Heart right ventricle (tissue), 16 donors: ENCODE results near the gene PRSS50. TPM values are rescaled to one million over a fixed set of nuclear protein-coding genes. Genes with fewer than 3 reads are reported as not detected.
"Not testable (repeated sequence)": the region's sequence is repeated elsewhere in the genome, so short reads cannot be mapped to it uniquely, and the experiment has no call there.

ENCODE experiments used
- ATAC-seq, 8 donors: fragments of 200-7000 bp; cut with Tn5 transposase; one replicate each; pipeline ENCODE4 v1.9.1; 2020; ENCODE audit warnings: mild to moderate bottlenecking in 8 of 8, moderate library complexity in 8 of 8, moderate number of reproducible peaks in 1 of 8
- DNase-seq, 2 donors: peaks; one replicate each; pipeline ENCODE4 v3.0.0-alpha.2; 2020
- H3K27ac ChIP-seq, 10 donors: fragments of 200-600 bp; sonication (generic) in 2 of 10; one replicate each; pipeline versions ENCODE4 v1.5.0 to v1.8.0; 2020 to 2022; ENCODE audit warnings: mild to moderate bottlenecking in 3 of 10
- H3K27me3 ChIP-seq, 7 donors: fragments of 200-600 bp; one replicate each; pipeline ENCODE4 v1.8.0; 2021 to 2022; ENCODE audit warnings: mild to moderate bottlenecking in 2 of 7
- H3K36me3 ChIP-seq, 9 donors: fragments of 200-600 bp; sonication (generic) in 1 of 9; one replicate each; pipeline versions ENCODE4 v1.5.0 to v1.8.0; 2020 to 2022; ENCODE audit warnings: mild to moderate bottlenecking in 2 of 9
- H3K4me1 ChIP-seq, 9 donors: fragments of 200-600 bp; sonication (generic) in 1 of 9; one replicate each; pipeline versions ENCODE4 v1.5.0 to v1.8.0; 2020 to 2022; ENCODE audit warnings: mild to moderate bottlenecking in 4 of 9
- H3K4me3 ChIP-seq, 10 donors: fragments of 200-600 bp; sonication (generic) in 2 of 10; one replicate each; pipeline versions ENCODE4 v1.5.0 to v1.8.0; 2020 to 2022; ENCODE audit warnings: mild to moderate bottlenecking in 7 of 10, moderate library complexity in 2 of 10
- H3K9me3 ChIP-seq, 11 donors: fragments of 200-600 bp in 10 of 11; sonication (generic) in 2 of 11; one replicate each; pipeline versions ENCODE4 v1.5.0 to v1.8.0; 2013 to 2022; ENCODE audit warnings: mild to moderate bottlenecking in 2 of 11, control low read depth in 1 of 11, moderate library complexity in 1 of 11
- CTCF ChIP-seq, 9 donors: fragments of 200-600 bp; sonication (generic) in 2 of 9; IDR thresholded peaks; one replicate each; pipeline versions ENCODE4 v1.5.0 to v1.8.0; 2021 to 2022; ENCODE audit warnings: antibody characterized with exemption in 9 of 9, mild to moderate bottlenecking in 5 of 9, moderate library complexity in 1 of 9
- WGBS, 2 donors: extraction: QIAGEN DNeasy Blood & Tissue Kit; methylation state at CpG; one replicate each; pipeline ENCODE4 v1.1.7; 2013; ENCODE audit warnings: inconsistent platforms in 1 of 2; 5-methylcytosine and 5-hydroxymethylcytosine counted together
- intact Hi-C, 10 donors: fragments of 100-400 bp; cut with DNase I; formaldehyde crosslinking; loops; one replicate each; pipeline versions ENCODE4 v1.11.1 to v1.14.2; 2022
- polyA plus RNA-seq, 2 donors: library from polyadenylated mRNA; stranded (reverse); fragments of 200-250 nt; gene quantifications; one replicate each; pipeline ENCODE4 v1.2.3, GENCODE V29; 2013
- total RNA-seq, 10 donors: library from RNA; stranded (reverse); fragmentation: NEBNext Ultra II Directional in 3 of 10; extraction: Animal tissue kit (Norgen Biotek cat#: 25700) in 3 of 10; gene quantifications; one replicate each; pipeline versions ENCODE4 v1.2.1 to v1.2.4, GENCODE V29; 2021 to 2023
- donor health status: Arrhythmogenic right ventricular cardiomyopathy.
- donor health status: ischemic (EF 13 %, LVEDD 7.1; RV severe dilation, severe dysfunction).
- donor health status: healthy with polysubstance abuse.
- donor health status: DM: no; HTN: yes; CAD: no.
- donor health status: DM: no; HTN: no; CAD: no.
- donor health status: ischemic (EF 25% LVEDD 6.9; RV normal size, moderate dysfunction).
- donor health status: ischemic (EF 25% LVEDD 5.7; RV mildly dilated, moderate dysfunction).
- donor health status: healthy.
- donor health status: DM: yes; HTN: yes; CAD: no.
- donor health status: Ischemic cardiomyopathy.
- donor health status: ischemic (EF 35%, LVEDD 5.7; RV mildly dilated, moderate dysfunction).
- donor health status: nonischemic (EF 11% LVEDD 7.7; RV severe dilation, severe dysfunction).
- donor health status: DM: yes; HTN: yes; CAD: no.
- donor health status: PGD.
- donor health status: ischemic (EF 29% LVEDD 5.4; RV normal size, mild dysfunction).
- donor health status: nonischemic (EF 23%, LVEDD 6.1; RV moderate dilation, normal function).

PRSS50 gene
- total and polyA plus RNA-seq, 12 donors = 0.09 to 0.88 (median 0.31) TPM; not detected in 2

DNA sequence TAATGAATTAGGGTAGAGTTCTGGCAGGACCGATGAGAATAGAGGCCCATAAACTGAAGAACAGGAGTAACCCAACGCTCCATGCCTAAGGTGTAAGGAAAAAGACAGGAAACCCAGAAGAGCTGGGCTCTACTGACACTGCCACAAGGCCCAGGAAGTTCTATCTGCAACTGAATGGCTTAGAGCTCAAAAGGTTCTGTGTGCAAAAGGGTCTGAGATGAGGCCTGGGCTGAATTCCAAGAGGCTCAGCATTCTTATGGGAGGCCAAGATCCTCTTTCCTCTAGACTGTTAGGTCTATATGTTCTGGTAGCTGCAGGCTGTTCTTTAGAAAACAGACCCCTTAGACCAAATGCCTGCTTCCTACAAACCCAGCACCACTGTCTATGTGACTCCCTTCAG, 30.5 kb upstream of the PRSS50 start:
- DNase-seq = no peak
- Histone ChIP-seq H3K4me1 (no peaks in the 10 kb centered on the region), H3K27ac (no peak overlapping the region), H3K27me3 (peaks cover 0 to 4% (median 0%) of the 10 kb centered on the region in 7 donors), H3K9me3 (no peaks in the 10 kb centered on the region), H3K36me3 (no peaks in the 10 kb centered on the region), H3K4me3 (no peak overlapping the region)
- 87 to 92% methylated on average over 2 of the region's 2 CpGs for WGBS, 2 donors
- no peak for ATAC-seq
- TF ChIP-seq CTCF (IDR thresholded peaks at IDR 0.05) = no peak
- intact Hi-C loops = no loop called here

- ATAC-seq (no peak), DNase-seq (no peak)
- no peaks in the 10 kb centered on the region for H3K9me3 ChIP-seq
- H3K4me1 ChIP-seq = no peaks in the 10 kb centered on the region
- intact Hi-C loops = no loop called here
- H3K27me3 ChIP-seq = peaks cover 0 to 4% (median 0%) of the 10 kb centered on the region in 7 donors
- no peak for TF ChIP-seq CTCF (IDR thresholded peaks at IDR 0.05)
- H3K4me3 ChIP-seq = no peak overlapping the region
- H3K36me3 ChIP-seq = no peaks in the 10 kb centered on the region
- H3K27ac ChIP-seq = no peak overlapping the region
Measured at GRCh38 chr3:46746711-46747110, 29.0 kb upstream of the PRSS50 start.

- no peaks in the 10 kb centered on the region for H3K4me1 ChIP-seq
- TF ChIP-seq CTCF (IDR thresholded peaks at IDR 0.05) = no peak
- ATAC-seq (peak in 1 of 8 donors; percentile 53), DNase-seq (no peak)
- peaks cover 0 to 7% (median 0%) of the 10 kb centered on the region in 11 donors for H3K9me3 ChIP-seq
- H3K27ac ChIP-seq = no peak overlapping the region
- H3K4me3 ChIP-seq = no peak overlapping the region
- no peaks in the 10 kb centered on the region for H3K36me3 ChIP-seq
- 76% methylated on average over 12 of the region's 12 CpGs for WGBS, 2 donors
- intact Hi-C loops = no loop called here
- H3K27me3 ChIP-seq = no peaks in the 10 kb centered on the region
Measured at GRCh38 chr3:46742992-46743585, 25.4 kb upstream of the PRSS50 start.

DNA sequence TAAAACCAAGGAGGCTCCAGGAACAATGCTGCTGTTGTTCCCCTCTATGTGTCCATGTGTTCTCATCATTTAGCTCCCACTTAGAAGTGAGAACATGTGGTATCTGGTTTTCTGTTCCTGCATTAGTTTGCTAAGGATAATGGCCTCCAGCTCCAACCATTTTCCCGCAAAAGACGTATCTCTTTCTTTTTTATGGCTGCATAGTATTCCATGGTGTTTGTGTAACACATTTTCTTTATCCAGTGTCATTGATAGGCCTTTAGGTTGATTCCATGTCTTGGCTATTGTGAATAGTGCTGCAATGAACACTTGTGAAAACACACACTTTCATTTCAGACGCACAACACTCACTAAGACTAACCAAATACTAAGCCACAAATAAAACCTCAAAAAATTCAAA, 21.9 kb upstream of the PRSS50 start:
- not testable (repeated sequence) for ATAC-seq, DNase-seq, H3K36me3 ChIP-seq, H3K27ac ChIP-seq, H3K9me3 ChIP-seq, H3K4me3 ChIP-seq, H3K27me3 ChIP-seq, H3K4me1 ChIP-seq
- intact Hi-C loops = loop anchor here in 1 of 10 donors (5.0 kb wide), 1 partner anchor 93 kb away; no protein-coding TSS in a partner anchor
- 95 to 97% methylated on average over 3 of the region's 3 CpGs for WGBS, 2 donors

GRCh38 chr3:46737329-46737731, 19.7 kb upstream of the PRSS50 start:
- no peaks in the 10 kb centered on the region for H3K4me1 ChIP-seq
- no peaks in the 10 kb centered on the region for H3K36me3 ChIP-seq
- H3K9me3 ChIP-seq = peaks cover 0 to 7% (median 0%) of the 10 kb centered on the region in 11 donors
- DNase-seq (no peak), ATAC-seq (peak in 3 of 8 donors; percentile 55 to 75 (median 59))
- H3K4me3 ChIP-seq = no peak overlapping the region
- no peak for TF ChIP-seq CTCF (IDR thresholded peaks at IDR 0.05)
- no peak overlapping the region for H3K27ac ChIP-seq
- WGBS, 2 donors = 27 to 33% methylated on average over 4 of the region's 4 CpGs
- peaks cover 0 to 8% (median 3%) of the 10 kb centered on the region in 7 donors for H3K27me3 ChIP-seq
- intact Hi-C loops = loop anchor here in 1 of 10 donors (5.0 kb wide), 1 partner anchor 95 kb away; no protein-coding TSS in a partner anchor
